ENCODE results near the gene MCRIP2. TPM values are rescaled to one million over a fixed set of nuclear protein-coding genes. Genes with fewer than 3 reads are reported as not detected.

MCRIP2 gene
- total and polyA plus RNA-seq, 3 donors from 2014 or later: 78.2 to 134 (median 83.1) TPM

GRCh38 chr16:632486-633335 is 8.9 kb upstream of the MCRIP2 start:
- intact Hi-C loops (cut with DNase I; ENCODE audit: low total_unique reads): loop anchor here (10.0 kb wide), 1 partner anchor 48 kb away; no protein-coding TSS in a partner anchor
- H3K9me3 ChIP-seq: no peaks in the 10 kb centered on the region
- no peak overlapping the region for H3K27ac ChIP-seq
- H3K27me3 ChIP-seq: no peaks in the 10 kb centered on the region
- no peak for TF ChIP-seq POLR2A (IDR thresholded peaks at IDR 0.05)
- no peak for TF ChIP-seq CTCF (IDR thresholded peaks at IDR 0.05)
- H3K36me3 ChIP-seq (ENCODE audit: low read depth, missing control alignments): no peaks in the 10 kb centered on the region
- no peak overlapping the region for H3K4me3 ChIP-seq
- 89 to 94% methylated on average over 18 to 47 of the region's 67 CpGs for WGBS, 2 donors
- no peak for DNase-seq
- peaks cover 33% of the 10 kb centered on the region for H3K4me1 ChIP-seq

- Histone ChIP-seq H3K9me3 (no peaks in the 10 kb centered on the region), H3K4me3 (no peak overlapping the region), H3K4me1 (peaks cover 40% of the 10 kb centered on the region), H3K36me3 (ENCODE audit: low read depth, missing control alignments) (no peaks in the 10 kb centered on the region), H3K27me3 (no peaks in the 10 kb centered on the region), H3K27ac (no peak overlapping the region)
- intact Hi-C loops (cut with DNase I; ENCODE audit: low total_unique reads): loop anchor here (10.0 kb wide), 1 partner anchor 49 kb away; no protein-coding TSS in a partner anchor
- 85 to 96% methylated on average over 23 to 65 of the region's 74 CpGs for WGBS, 2 donors
- TF ChIP-seq CTCF (IDR thresholded peaks at IDR 0.05) (no peak), POLR2A (IDR thresholded peaks at IDR 0.05) (no peak)
- no peak for DNase-seq
Observed at GRCh38 chr16:633336-634050, 8.1 kb upstream of the MCRIP2 start.

- WGBS, 2 donors: 68 to 88% methylated on average over 9 to 22 of the region's 22 CpGs
- H3K27me3 ChIP-seq: no peaks in the 10 kb centered on the region
- intact Hi-C loops (cut with DNase I; ENCODE audit: low total_unique reads): loop anchor here (10.0 kb wide), 1 partner anchor 49 kb away; no protein-coding TSS in a partner anchor
- H3K9me3 ChIP-seq: no peaks in the 10 kb centered on the region
- TF ChIP-seq CTCF (IDR thresholded peaks at IDR 0.05) (no peak), POLR2A (IDR thresholded peaks at IDR 0.05) (no peak)
- no peak for DNase-seq
- H3K4me3 ChIP-seq: no peak overlapping the region
- no peak overlapping the region for H3K27ac ChIP-seq
- H3K36me3 ChIP-seq (ENCODE audit: low read depth, missing control alignments): no peaks in the 10 kb centered on the region
- H3K4me1 ChIP-seq: peaks cover 40% of the 10 kb centered on the region
Observed at GRCh38 chr16:634051-634670, 7.5 kb upstream of the MCRIP2 start.

- Histone ChIP-seq H3K27me3 (no peaks in the 10 kb centered on the region), H3K4me1 (peaks cover 34% of the 10 kb centered on the region), H3K4me3 (no peak overlapping the region), H3K27ac (no peak overlapping the region), H3K9me3 (no peaks in the 10 kb centered on the region), H3K36me3 (ENCODE audit: low read depth, missing control alignments) (no peaks in the 10 kb centered on the region)
- intact Hi-C loops (cut with DNase I; ENCODE audit: low total_unique reads): loop anchor here (10.0 kb wide), 1 partner anchor 50 kb away; no protein-coding TSS in a partner anchor
- TF ChIP-seq POLR2A (IDR thresholded peaks at IDR 0.05) (no peak), CTCF (IDR thresholded peaks at IDR 0.05) (no peak)
- no peak for DNase-seq
- WGBS, 2 donors: 69 to 88% methylated on average over 3 to 7 of the region's 7 CpGs
Observed at GRCh38 chr16:634996-635395, 6.6 kb upstream of the MCRIP2 start.

Data from testis (tissue), 3 donors.